ENCODE results near the gene AK2.
"Not testable (repeated sequence)": the region's sequence is repeated elsewhere in the genome, so short reads cannot be mapped to it uniquely, and the experiment has no call there.

The AK2 gene

GRCh38 chr1:33050221-33051076 is 13.8 kb upstream of the AK2 start:
- no peak for DNase-seq

- DNase-seq, result no peak
Observed at GRCh38 chr1:33049371-33049770, 12.7 kb upstream of the AK2 start.

GRCh38 chr1:33048426-33048825 is 11.7 kb upstream of the AK2 start:
- no peak for DNase-seq

GRCh38 chr1:33047839-33048305 is 11.2 kb upstream of the AK2 start:
- no peak for DNase-seq

GRCh38 chr1:33047290-33047689 is 10.6 kb upstream of the AK2 start:
- DNase-seq, result no peak

GRCh38 chr1:33046234-33046633 is 9.6 kb upstream of the AK2 start:
- not testable (repeated sequence) for DNase-seq

- DNase-seq, result no peak
Observed at GRCh38 chr1:33045814-33046213, 9.1 kb upstream of the AK2 start.

- no peak for DNase-seq
Observed at GRCh38 chr1:33045246-33045645, 8.6 kb upstream of the AK2 start.

- DNase-seq, result no peak
Observed at GRCh38 chr1:33043267-33044092, 6.8 kb upstream of the AK2 start.

- no peak for DNase-seq
Observed at GRCh38 chr1:33042831-33043230, 6.1 kb upstream of the AK2 start.

GRCh38 chr1:33041026-33041425 is 4.3 kb upstream of the AK2 start:
- no peak for DNase-seq

GRCh38 chr1:33039840-33040239 is 3.2 kb upstream of the AK2 start:
- DNase-seq, result no peak

- DNase-seq, result no peak
Observed at GRCh38 chr1:33036051-33036525, 595 bp downstream of the AK2 start.

- no peak for DNase-seq
Observed at GRCh38 chr1:33032126-33032869, 4.4 kb downstream of the AK2 start.

- DNase-seq, result no peak
Observed at GRCh38 chr1:33031506-33031905, 5.2 kb downstream of the AK2 start.

- no peak for DNase-seq
Observed at GRCh38 chr1:33030575-33030974, 6.1 kb downstream of the AK2 start.

- DNase-seq, result no peak
Observed at GRCh38 chr1:33029921-33030320, 6.8 kb downstream of the AK2 start.

- DNase-seq, result no peak
Observed at GRCh38 chr1:33029209-33029608, 7.5 kb downstream of the AK2 start.

GRCh38 chr1:33025761-33026160 is 10.9 kb downstream of the AK2 start:
- no peak for DNase-seq

- DNase-seq, result no peak
Observed at GRCh38 chr1:33025180-33025569, 11.5 kb downstream of the AK2 start.

GRCh38 chr1:33024430-33025179 is 12.1 kb downstream of the AK2 start:
- not testable (repeated sequence) for DNase-seq

- no peak for DNase-seq
Observed at GRCh38 chr1:33022650-33023200, 14.0 kb downstream of the AK2 start.

All from NCI-H2107 (cell line).